Omental fat pad (tissue), 4 donors: ENCODE measurements around the gene MLH3. TPM values are rescaled to one million over a fixed set of nuclear protein-coding genes. Genes with fewer than 3 reads are reported as not detected.

Experiments
- ATAC-seq: fragments of 150-250 bp; one replicate; pipeline ENCODE4 v1.9.1; 2016; ENCODE audit warnings: mild to moderate bottlenecking, moderate library complexity; ENCODE audit not compliant: low FRiP score
- DNase-seq: peaks from one replicate; pipeline ENCODE4 v3.0.0-alpha.2; 2019; ENCODE audit warnings: low spot score
- total RNA-seq, 4 donors: library from RNA; depleted of rRNA; stranded (reverse); fragments of >200 nt; gene quantifications; one replicate each; pipeline ENCODE4 v1.1.0, GENCODE V29; 2016
- TF ChIP-seq, protein P1 (sequence below), 3 donors: fragments of 450-650 bp; IDR thresholded peaks; one replicate each; pipeline ENCODE4 v1.5.1; 2016 to 2017; ENCODE audit warnings: antibody characterized with exemption in 3 of 3, mild to moderate bottlenecking in 3 of 3, moderate library complexity in 2 of 3

The MLH3 gene
- 10 to 100 TPM; 20.4 to 47.1 (median 24.4) TPM for total RNA-seq

DNA sequence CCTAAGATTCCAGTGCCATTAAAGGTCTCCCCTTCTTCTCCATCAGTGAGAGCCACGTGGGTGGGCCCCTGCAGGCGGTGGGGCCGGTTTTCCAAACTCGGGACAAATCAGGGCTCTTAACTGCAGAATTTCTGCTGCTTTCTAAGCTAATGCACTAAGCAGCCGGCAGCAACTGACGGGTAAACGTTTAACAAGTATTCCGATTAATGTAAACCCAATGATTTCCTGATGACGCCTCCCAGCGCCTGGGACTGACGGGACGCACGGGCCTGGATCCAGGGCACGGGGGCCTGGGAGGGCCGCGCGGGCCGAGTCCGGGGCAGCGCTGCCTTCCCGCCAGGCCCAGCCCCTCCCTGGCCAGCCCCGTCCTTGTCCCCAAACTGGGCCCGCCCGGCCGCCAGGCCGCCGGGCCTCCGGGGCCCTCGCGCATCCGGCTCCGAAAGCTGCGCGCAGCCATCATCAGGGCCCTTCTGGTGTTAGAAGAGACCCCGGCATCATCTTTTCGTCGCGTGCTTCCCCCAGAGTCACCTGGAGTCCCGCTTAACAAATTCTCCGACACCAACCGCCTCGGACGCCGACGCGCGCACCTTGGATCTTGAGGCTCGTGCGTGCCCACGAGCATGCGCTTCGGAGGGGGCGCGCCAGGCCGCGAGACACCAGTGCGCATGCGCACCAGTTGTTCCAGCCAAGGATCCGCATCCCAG lies at the start of gene MLH3:
Gene MLH3 (minus strand): TSS at position 616 of the 704 bp plus-strand sequence. CDS start 1,812 bp downstream, outside the sequence.
- peak; percentile 68 for ATAC-seq
- TF ChIP-seq, protein P1, sequence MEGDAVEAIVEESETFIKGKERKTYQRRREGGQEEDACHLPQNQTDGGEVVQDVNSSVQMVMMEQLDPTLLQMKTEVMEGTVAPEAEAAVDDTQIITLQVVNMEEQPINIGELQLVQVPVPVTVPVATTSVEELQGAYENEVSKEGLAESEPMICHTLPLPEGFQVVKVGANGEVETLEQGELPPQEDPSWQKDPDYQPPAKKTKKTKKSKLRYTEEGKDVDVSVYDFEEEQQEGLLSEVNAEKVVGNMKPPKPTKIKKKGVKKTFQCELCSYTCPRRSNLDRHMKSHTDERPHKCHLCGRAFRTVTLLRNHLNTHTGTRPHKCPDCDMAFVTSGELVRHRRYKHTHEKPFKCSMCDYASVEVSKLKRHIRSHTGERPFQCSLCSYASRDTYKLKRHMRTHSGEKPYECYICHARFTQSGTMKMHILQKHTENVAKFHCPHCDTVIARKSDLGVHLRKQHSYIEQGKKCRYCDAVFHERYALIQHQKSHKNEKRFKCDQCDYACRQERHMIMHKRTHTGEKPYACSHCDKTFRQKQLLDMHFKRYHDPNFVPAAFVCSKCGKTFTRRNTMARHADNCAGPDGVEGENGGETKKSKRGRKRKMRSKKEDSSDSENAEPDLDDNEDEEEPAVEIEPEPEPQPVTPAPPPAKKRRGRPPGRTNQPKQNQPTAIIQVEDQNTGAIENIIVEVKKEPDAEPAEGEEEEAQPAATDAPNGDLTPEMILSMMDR (IDR thresholded peaks at IDR 0.05) = no peak
- peak; percentile 56 for DNase-seq

DNA sequence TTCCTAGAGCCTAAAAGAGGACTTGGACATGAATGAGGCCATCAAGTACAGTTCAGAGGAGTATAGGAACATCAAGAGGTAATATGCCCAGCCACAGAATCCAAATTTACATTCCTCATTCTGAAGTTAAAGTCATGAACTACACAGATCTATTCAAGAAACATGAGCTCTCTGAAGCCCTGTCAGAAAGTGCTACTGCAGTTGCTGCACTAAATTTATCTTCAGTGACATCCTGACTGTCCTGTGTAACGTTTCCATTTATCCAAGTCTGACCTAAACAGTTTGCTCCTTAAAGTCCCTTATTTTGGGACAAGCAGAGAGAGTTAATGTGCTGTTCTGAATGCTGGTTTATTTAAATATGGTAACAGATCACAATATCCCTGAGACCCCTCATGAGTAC lies 47.4 kb upstream of the MLH3 start:
- DNase-seq = no peak
- TF ChIP-seq, protein P1 (IDR thresholded peaks at IDR 0.05) = no peak
- ATAC-seq = no peak

DNA sequence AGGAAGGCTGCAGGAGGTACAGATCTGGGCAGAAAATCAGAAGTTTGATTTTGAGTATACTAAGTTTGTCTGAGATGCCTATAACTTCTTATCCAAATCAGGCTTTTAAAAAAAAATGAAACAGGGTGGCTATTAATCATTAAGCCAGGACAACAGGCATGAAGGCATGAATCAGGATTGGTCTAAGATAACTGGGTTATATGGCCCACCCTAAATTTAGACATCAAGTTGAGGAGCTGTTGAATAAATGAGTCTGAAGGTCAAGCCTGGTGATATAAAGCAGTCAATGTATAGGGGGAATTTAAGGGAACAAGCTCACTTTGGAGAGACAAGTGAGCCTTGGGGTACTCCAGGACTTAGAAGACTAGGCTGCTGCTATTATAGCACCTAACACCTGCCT lies 46.9 kb upstream of the MLH3 start:
- TF ChIP-seq, protein P1 (IDR thresholded peaks at IDR 0.05) = no peak
- DNase-seq (no peak), ATAC-seq (no peak)

DNA sequence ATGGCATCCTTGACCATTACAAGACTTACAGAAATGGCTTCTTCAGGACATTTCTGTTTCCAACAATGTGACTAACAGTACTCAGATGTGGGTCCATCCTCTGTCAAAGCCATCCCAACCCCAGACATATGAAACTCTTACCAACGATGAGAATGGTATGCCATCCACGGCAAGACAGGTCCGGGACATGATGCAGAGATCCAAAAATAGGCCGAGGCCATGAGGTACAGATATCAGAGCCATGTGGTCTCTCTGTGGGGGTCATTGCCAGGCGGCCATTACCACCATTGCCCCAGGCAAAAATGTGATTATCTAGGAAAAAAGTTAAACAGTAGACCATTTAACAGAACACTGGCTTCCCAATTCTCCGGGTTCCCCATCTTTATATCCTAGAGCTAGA lies 45.7 kb upstream of the MLH3 start:
- ATAC-seq (no peak), DNase-seq (no peak)
- TF ChIP-seq, protein P1 (IDR thresholded peaks at IDR 0.05) = no peak

DNA sequence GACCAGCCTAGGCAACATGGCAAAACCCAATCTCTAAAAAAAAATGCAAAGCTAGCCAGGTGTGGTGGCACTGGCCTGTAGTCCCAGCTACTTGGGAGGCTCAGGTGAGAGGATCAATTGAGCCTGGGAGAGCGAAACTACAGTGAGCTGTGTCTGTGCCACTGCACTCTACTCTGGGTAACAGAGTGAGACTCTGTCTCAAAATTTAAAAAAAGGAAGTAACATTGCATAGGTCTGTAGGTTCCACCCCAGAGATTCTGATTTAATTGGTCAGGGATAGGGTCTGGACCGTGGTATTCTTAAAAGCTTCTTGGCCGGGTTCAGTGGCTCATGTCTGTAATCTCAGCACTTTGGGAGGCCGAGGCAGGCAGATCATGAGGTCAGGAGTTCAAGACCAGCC lies 44.4 kb upstream of the MLH3 start:
- ATAC-seq (no peak), DNase-seq (no peak)
- TF ChIP-seq, protein P1 (IDR thresholded peaks at IDR 0.05) = no peak

DNA sequence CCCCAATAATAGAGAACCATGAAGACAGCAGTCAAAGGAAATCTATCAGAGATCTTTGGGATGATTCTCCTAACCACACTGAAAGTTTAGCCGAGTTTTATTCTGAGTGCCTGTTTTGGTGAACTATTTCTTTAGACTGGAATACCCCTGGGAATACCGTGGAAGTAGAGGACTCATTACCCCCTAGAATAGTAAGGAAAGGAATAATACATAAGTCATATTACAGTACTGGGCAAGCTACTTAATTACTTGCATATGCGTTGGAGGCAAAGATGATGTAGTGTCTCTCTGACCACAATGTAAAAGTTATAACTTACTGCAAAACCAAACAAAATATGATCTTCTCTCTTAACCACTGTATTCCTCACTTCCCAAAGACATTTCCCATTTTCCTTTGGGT lies 43.6 kb upstream of the MLH3 start:
- TF ChIP-seq, protein P1 (IDR thresholded peaks at IDR 0.05) = no peak
- ATAC-seq (no peak), DNase-seq (no peak)

DNA sequence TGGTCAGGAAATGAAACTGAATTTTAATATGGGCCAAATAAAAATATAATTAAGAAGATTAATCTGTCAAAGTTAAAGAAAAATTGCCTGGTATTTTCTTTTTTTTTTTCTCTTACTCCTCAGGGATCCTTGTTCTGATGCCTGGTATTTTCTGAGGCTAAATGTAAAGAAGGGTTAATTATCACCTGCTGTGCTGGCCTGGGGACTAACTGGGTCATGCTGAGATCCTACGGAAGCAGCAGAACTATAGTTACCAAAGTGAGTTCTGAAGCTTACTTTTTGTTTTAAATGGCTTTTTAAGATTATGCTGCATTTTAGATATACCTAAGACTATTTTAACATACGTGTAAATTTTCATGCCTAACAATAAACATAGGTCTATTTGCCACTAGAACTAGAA lies 41.4 kb upstream of the MLH3 start:
- ATAC-seq (no peak), DNase-seq (no peak)
- TF ChIP-seq, protein P1 (IDR thresholded peaks at IDR 0.05) = no peak
